T-helper 9 cell (primary cell): Measurements from ENCODE around the gene LBP.
"Not testable (repeated sequence)": the region's sequence is repeated elsewhere in the genome, so short reads cannot be mapped to it uniquely, and the experiment has no call there.

Experiments used
- DNase-seq: peaks from one replicate; pipeline ENCODE4 v3.0.0-alpha.2; 2020
- total RNA-seq, 2 donors: gene quantifications; one replicate each; lab custom pipeline; 2026; lab: John Stamatoyannopoulos, UW

Gene LBP
- 0 to 0.14 reads per million in 2 donors for total RNA-seq

GRCh38 chr20:38346247-38346651 lies at the start of gene LBP:
Gene LBP (plus strand): TSS chr20:38346482. CDS start chr20:38346517, 35 bp downstream.
- DNase-seq = no peak

GRCh38 chr20:38297916-38298674 lies 48.2 kb upstream of the LBP start:
- DNase-seq = no peak

- DNase-seq = no peak
These were observed 47.5 kb upstream of the LBP start for GRCh38 chr20:38298768-38299288.

- no peak for DNase-seq
These were observed 46.3 kb upstream of the LBP start for GRCh38 chr20:38299963-38300362.

- no peak for DNase-seq
These were observed 45.8 kb upstream of the LBP start for GRCh38 chr20:38300438-38300837.

GRCh38 chr20:38301309-38301708 lies 45.0 kb upstream of the LBP start:
- DNase-seq = no peak

GRCh38 chr20:38302786-38303185 lies 43.5 kb upstream of the LBP start:
- no peak for DNase-seq

- DNase-seq = no peak
These were observed 42.3 kb upstream of the LBP start, which contains the start of gene BPI for GRCh38 chr20:38303908-38304379. Gene BPI (plus strand): TSS chr20:38304156. CDS start chr20:38304224, 68 bp downstream.

GRCh38 chr20:38304845-38305447 lies 41.3 kb upstream of the LBP start:
- DNase-seq = no peak

- DNase-seq = no peak
These were observed 40.7 kb upstream of the LBP start for GRCh38 chr20:38305541-38305940.

- no peak for DNase-seq
These were observed 39.9 kb upstream of the LBP start for GRCh38 chr20:38306379-38306778.

- no peak for DNase-seq
These were observed 38.8 kb upstream of the LBP start for GRCh38 chr20:38307371-38308046.

GRCh38 chr20:38308047-38308438 lies 38.2 kb upstream of the LBP start:
- DNase-seq = no peak

GRCh38 chr20:38308447-38308846 lies 37.8 kb upstream of the LBP start:
- no peak for DNase-seq

- DNase-seq = no peak
These were observed 35.2 kb upstream of the LBP start for GRCh38 chr20:38311091-38311490.

- DNase-seq = no peak
These were observed 34.8 kb upstream of the LBP start for GRCh38 chr20:38311491-38311890.

- DNase-seq = no peak
These were observed 32.6 kb upstream of the LBP start for GRCh38 chr20:38313676-38314075.

- DNase-seq = not testable (repeated sequence)
These were observed 31.9 kb upstream of the LBP start for GRCh38 chr20:38314350-38314749.

GRCh38 chr20:38315290-38315966 lies 30.9 kb upstream of the LBP start:
- DNase-seq = no peak

GRCh38 chr20:38316341-38316740 lies 29.9 kb upstream of the LBP start:
- no peak for DNase-seq

- no peak for DNase-seq
These were observed 28.9 kb upstream of the LBP start for GRCh38 chr20:38317422-38317821.

- no peak for DNase-seq
These were observed 26.1 kb upstream of the LBP start for GRCh38 chr20:38320221-38320620.
